K562 (cell line): ENCODE results near the gene NPC1. TPM values are rescaled to one million over a fixed set of nuclear protein-coding genes. Genes with fewer than 3 reads are reported as not detected.

ENCODE experiments used
- ARNT ChIP-seq, 2 experiments: fragments of 450-650 bp; IDR thresholded peaks; 2 replicates each; pipeline ENCODE4 v1.6.1; 2016; ENCODE audit warnings: mild to moderate bottlenecking in 1 of 2
- BMI1 ChIP-seq: fragments of 150-350 bp; IDR thresholded peaks from 2 replicates; pipeline ENCODE4 v1.6.1; 2014; ENCODE audit warnings: low read length
- CBFA2T2 ChIP-seq: fragments of 450-650 bp; conservative IDR thresholded peaks from 2 replicates; pipeline ENCODE4 v1.6.1; 2017; ENCODE audit warnings: mild to moderate bottlenecking
- CBX3 ChIP-seq, 2 experiments: IDR thresholded peaks; 1 replicate in 1 of 2; 2 replicates in 1 of 2; pipeline ENCODE4 v1.6.1; 2012; ENCODE audit warnings: inconsistent platforms in 2 of 2, low read length in 2 of 2, borderline replicate concordance in 1 of 2, control low read depth in 1 of 2
- CXXC5 ChIP-seq: fragments of 250-450 bp; sonication (Bioruptor Pico); IDR thresholded peaks from 2 replicates; pipeline ENCODE4 v1.8.0; 2022; ENCODE audit warnings: inconsistent platforms, mild to moderate bottlenecking, moderate library complexity
- GTF2F1 ChIP-seq: IDR thresholded peaks from 2 replicates; pipeline ENCODE4 v1.6.1; 2011; ENCODE audit warnings: low read depth, low read length, improper control_type of control experiment
- HMG20A ChIP-seq: fragments of 450-650 bp; formaldehyde crosslinking; conservative IDR thresholded peaks from 2 replicates; pipeline ENCODE4 v1.4.0; 2020; ENCODE audit warnings: mild to moderate bottlenecking, mixed read lengths
- ILK ChIP-seq: fragments of 450-650 bp; IDR thresholded peaks from 2 replicates; pipeline ENCODE4 v1.6.1; 2016; ENCODE audit warnings: missing genetic modification characterization, low read depth, mild to moderate bottlenecking, missing compliant biosample characterization, moderate library complexity, borderline replicate concordance
- KLF16 ChIP-seq: IDR thresholded peaks from 2 replicates; pipeline ENCODE4 v1.6.1; 2016; ENCODE audit warnings: antibody characterized with exemption
- SMARCA4 ChIP-seq: fragments of 450-650 bp; IDR thresholded peaks from 2 replicates; pipeline ENCODE4 v1.6.1; 2016
- SRSF3 ChIP-seq: fragments of 200-400 bp; formaldehyde crosslinking; IDR thresholded peaks from 2 replicates; pipeline ENCODE4 v1.6.1; 2016; ENCODE audit warnings: mild to moderate bottlenecking, low read length, moderate library complexity; ENCODE audit not compliant: insufficient read depth
- STAG1 ChIP-seq: sonication (generic); formaldehyde crosslinking; IDR thresholded peaks from 2 replicates; pipeline ENCODE4 v1.5.0; 2020; ENCODE audit warnings: missing genetic modification reagents, borderline replicate concordance
- TAF9B ChIP-seq: fragments of 450-650 bp; IDR thresholded peaks from 2 replicates; pipeline ENCODE4 v1.6.1; 2018; ENCODE audit warnings: mild to moderate bottlenecking; ENCODE audit not compliant: partially characterized antibody
- TAL1 ChIP-seq: fragments of 450-650 bp; IDR thresholded peaks from 2 replicates; pipeline ENCODE4 v1.6.1; 2016; ENCODE audit warnings: mild to moderate bottlenecking
- ZBTB8A ChIP-seq: fragments of 450-650 bp; IDR thresholded peaks from 2 replicates; pipeline ENCODE4 v1.6.1; 2018; ENCODE audit warnings: mild to moderate bottlenecking, moderate library complexity; ENCODE audit not compliant: partially characterized antibody
- ZNF121 ChIP-seq: sonication (generic); formaldehyde crosslinking; conservative IDR thresholded peaks from 2 replicates; pipeline ENCODE4 v1.8.0; 2022; ENCODE audit warnings: missing genetic modification reagents
- ZNF584 ChIP-seq: fragments of 200-800 bp; sonication (Bioruptor generic); IDR thresholded peaks from 2 replicates; pipeline ENCODE4 v1.6.1; 2016; ENCODE audit warnings: low read depth, mild to moderate bottlenecking, missing genetic modification characterization, missing compliant biosample characterization
- polyA plus RNA-seq, 8 experiments: library from polyadenylated mRNA; depleted of rRNA in 4 of 8; stranded (reverse) in 5 of 8; unstranded in 3 of 8; fragments of >200 nt; fragmentation: Nextera tagmentation in 2 of 8; fragmentation: Illumina TruSeq in 1 of 8; extraction: Ambion mirVana in 2 of 8; extraction: Trizol in 1 of 8; gene quantifications; 2 replicates each; pipeline versions ENCODE4 v1.2.1 to v1.2.3, GENCODE V29; 2011 to 2014; ENCODE audit warnings: inconsistent platforms in 1 of 8, missing spikeins in 1 of 8
- total RNA-seq, 7 experiments: library from RNA; depleted of rRNA in 6 of 7; stranded (reverse); fragments of >200 nt in 6 of 7; fragmentation: Illumina TruSeq in 2 of 7; extraction: Trizol in 2 of 7; gene quantifications; 2 replicates each; pipeline versions ENCODE4 v1.2.1 to v1.2.3, GENCODE V29; 2011 to 2021; ENCODE audit warnings: low replicate concordance in 1 of 7
- TF ChIP-seq, protein P1 (sequence below): IDR thresholded peaks from 2 replicates; pipeline ENCODE4 v1.6.1; 2014; ENCODE audit warnings: antibody characterized with exemption
- TF ChIP-seq, protein P2 (sequence below): fragments of 450-650 bp; conservative IDR thresholded peaks from 2 replicates; pipeline ENCODE4 v1.6.1; 2016; ENCODE audit warnings: missing genetic modification characterization, low read depth, mild to moderate bottlenecking, control low read depth, missing compliant biosample characterization
- TF ChIP-seq, protein P3 (sequence below): sonication (generic); formaldehyde crosslinking; IDR thresholded peaks from 2 replicates; pipeline ENCODE4 v1.8.0; 2022; ENCODE audit warnings: missing genetic modification reagents, mild to moderate bottlenecking, borderline replicate concordance
- TF ChIP-seq, protein P4 (sequence below): sonication (generic); formaldehyde crosslinking; IDR thresholded peaks from 2 replicates; pipeline ENCODE4 v1.8.0; 2022; ENCODE audit warnings: mild to moderate bottlenecking, missing genetic modification reagents
- TF ChIP-seq, protein P5 (sequence below): sonication (generic); formaldehyde crosslinking; IDR thresholded peaks from 2 replicates; pipeline ENCODE4 v1.8.0; 2022; ENCODE audit warnings: mild to moderate bottlenecking, missing genetic modification reagents

The NPC1 gene
- total and polyA plus RNA-seq, 9 of the 15 experiments (the other 6 are each of a cell fraction or from before 2014, with no cell fraction given): 17.1 to 45.9 (median 27.6) TPM

DNA sequence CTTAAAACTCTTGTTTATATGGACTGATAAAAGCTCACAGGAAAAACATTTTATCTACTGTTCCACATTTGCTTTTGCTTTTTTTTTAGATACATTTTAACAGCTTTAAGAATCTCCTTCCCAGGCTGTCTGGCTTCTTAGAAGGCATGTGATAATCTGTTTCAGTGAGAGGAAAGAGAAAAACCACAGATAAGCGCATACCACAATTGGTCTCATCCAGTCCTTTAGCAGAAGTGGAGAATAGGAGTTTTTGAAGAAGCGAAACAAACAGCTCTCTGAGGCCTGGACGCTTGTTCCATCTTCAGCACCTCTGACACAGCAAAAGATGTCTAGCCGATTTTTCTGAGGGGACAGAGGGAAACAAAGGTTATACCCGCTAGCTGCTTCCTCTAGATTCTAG lies 45.4 kb downstream of the NPC1 start (continued):
- TF ChIP-seq, protein P1, sequence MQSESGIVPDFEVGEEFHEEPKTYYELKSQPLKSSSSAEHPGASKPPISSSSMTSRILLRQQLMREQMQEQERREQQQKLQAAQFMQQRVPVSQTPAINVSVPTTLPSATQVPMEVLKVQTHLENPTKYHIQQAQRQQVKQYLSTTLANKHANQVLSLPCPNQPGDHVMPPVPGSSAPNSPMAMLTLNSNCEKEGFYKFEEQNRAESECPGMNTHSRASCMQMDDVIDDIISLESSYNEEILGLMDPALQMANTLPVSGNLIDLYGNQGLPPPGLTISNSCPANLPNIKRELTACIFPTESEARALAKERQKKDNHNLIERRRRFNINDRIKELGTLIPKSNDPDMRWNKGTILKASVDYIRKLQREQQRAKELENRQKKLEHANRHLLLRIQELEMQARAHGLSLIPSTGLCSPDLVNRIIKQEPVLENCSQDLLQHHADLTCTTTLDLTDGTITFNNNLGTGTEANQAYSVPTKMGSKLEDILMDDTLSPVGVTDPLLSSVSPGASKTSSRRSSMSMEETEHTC: peak; percentile 60; the same call in 1 of the 2 replicates
- TF ChIP-seq GTF2F1 (no peak), STAG1 (CRISPR knock-in tag) (no peak), ZNF121 (CRISPR knock-in tag) (no peak), CXXC5 (peak; percentile 68), CBX3 (IDR thresholded peaks at IDR 0.05; ENCODE audit: borderline replicate concordance in 1 of 2, low read length in 2 of 2) (no peak), CBFA2T2 (peak; percentile 63), TAL1 (peak; percentile 72), ILK (tag) (no peak), ARNT (IDR thresholded peaks at IDR 0.05) (no peak), SRSF3 (no peak), SMARCA4 (peak; percentile 89), KLF16 (peak; percentile 78), ZBTB8A (no peak), ZNF584 (CRISPR knock-in tag) (no peak), BMI1 (no peak), TAF9B (no peak), HMG20A (CRISPR knock-in tag) (no peak)
- TF ChIP-seq, protein P2, sequence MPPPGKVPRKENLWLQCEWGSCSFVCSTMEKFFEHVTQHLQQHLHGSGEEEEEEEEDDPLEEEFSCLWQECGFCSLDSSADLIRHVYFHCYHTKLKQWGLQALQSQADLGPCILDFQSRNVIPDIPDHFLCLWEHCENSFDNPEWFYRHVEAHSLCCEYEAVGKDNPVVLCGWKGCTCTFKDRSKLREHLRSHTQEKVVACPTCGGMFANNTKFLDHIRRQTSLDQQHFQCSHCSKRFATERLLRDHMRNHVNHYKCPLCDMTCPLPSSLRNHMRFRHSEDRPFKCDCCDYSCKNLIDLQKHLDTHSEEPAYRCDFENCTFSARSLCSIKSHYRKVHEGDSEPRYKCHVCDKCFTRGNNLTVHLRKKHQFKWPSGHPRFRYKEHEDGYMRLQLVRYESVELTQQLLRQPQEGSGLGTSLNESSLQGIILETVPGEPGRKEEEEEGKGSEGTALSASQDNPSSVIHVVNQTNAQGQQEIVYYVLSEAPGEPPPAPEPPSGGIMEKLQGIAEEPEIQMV (tag): no peak
- TF ChIP-seq, protein P3, sequence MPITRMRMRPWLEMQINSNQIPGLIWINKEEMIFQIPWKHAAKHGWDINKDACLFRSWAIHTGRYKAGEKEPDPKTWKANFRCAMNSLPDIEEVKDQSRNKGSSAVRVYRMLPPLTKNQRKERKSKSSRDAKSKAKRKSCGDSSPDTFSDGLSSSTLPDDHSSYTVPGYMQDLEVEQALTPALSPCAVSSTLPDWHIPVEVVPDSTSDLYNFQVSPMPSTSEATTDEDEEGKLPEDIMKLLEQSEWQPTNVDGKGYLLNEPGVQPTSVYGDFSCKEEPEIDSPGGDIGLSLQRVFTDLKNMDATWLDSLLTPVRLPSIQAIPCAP (CRISPR knock-in tag): no peak
- TF ChIP-seq, protein P4, sequence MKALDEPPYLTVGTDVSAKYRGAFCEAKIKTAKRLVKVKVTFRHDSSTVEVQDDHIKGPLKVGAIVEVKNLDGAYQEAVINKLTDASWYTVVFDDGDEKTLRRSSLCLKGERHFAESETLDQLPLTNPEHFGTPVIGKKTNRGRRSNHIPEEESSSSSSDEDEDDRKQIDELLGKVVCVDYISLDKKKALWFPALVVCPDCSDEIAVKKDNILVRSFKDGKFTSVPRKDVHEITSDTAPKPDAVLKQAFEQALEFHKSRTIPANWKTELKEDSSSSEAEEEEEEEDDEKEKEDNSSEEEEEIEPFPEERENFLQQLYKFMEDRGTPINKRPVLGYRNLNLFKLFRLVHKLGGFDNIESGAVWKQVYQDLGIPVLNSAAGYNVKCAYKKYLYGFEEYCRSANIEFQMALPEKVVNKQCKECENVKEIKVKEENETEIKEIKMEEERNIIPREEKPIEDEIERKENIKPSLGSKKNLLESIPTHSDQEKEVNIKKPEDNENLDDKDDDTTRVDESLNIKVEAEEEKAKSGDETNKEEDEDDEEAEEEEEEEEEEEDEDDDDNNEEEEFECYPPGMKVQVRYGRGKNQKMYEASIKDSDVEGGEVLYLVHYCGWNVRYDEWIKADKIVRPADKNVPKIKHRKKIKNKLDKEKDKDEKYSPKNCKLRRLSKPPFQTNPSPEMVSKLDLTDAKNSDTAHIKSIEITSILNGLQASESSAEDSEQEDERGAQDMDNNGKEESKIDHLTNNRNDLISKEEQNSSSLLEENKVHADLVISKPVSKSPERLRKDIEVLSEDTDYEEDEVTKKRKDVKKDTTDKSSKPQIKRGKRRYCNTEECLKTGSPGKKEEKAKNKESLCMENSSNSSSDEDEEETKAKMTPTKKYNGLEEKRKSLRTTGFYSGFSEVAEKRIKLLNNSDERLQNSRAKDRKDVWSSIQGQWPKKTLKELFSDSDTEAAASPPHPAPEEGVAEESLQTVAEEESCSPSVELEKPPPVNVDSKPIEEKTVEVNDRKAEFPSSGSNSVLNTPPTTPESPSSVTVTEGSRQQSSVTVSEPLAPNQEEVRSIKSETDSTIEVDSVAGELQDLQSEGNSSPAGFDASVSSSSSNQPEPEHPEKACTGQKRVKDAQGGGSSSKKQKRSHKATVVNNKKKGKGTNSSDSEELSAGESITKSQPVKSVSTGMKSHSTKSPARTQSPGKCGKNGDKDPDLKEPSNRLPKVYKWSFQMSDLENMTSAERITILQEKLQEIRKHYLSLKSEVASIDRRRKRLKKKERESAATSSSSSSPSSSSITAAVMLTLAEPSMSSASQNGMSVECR (CRISPR knock-in tag): no peak
- TF ChIP-seq, protein P5, sequence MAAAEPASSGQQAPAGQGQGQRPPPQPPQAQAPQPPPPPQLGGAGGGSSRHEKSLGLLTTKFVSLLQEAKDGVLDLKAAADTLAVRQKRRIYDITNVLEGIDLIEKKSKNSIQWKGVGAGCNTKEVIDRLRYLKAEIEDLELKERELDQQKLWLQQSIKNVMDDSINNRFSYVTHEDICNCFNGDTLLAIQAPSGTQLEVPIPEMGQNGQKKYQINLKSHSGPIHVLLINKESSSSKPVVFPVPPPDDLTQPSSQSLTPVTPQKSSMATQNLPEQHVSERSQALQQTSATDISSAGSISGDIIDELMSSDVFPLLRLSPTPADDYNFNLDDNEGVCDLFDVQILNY: no peak
